IPS-18c (cell line): ENCODE measurements around the gene FSTL5.
"Not testable (repeated sequence)": the region's sequence is repeated elsewhere in the genome, so short reads cannot be mapped to it uniquely, and the experiment has no call there.

Experiments used
- H3K4me3 ChIP-seq: 2 replicates; pipeline ENCODE4 v1.7.0; 2013; ENCODE audit warnings: low read depth, mild to moderate bottlenecking, low read length, moderate library complexity; ENCODE audit not compliant: insufficient read depth
- H3K9me3 ChIP-seq: one replicate; pipeline ENCODE4 v1.6.1; 2013; ENCODE audit warnings: mild to moderate bottlenecking, low read length, moderate library complexity; ENCODE audit not compliant: control insufficient read depth, insufficient read depth

FSTL5 gene

GRCh38 chr4:162116095-162116779 lies 47.6 kb downstream of the FSTL5 start:
- no peak overlapping the region for H3K4me3 ChIP-seq
- H3K9me3 ChIP-seq, result no peaks in the 10 kb centered on the region

- Histone ChIP-seq H3K9me3 (no peaks in the 10 kb centered on the region), H3K4me3 (no peak overlapping the region)
Measured at GRCh38 chr4:162115333-162115732, 48.5 kb downstream of the FSTL5 start.

- no peak overlapping the region for H3K4me3 ChIP-seq
- H3K9me3 ChIP-seq, result no peaks in the 10 kb centered on the region
Measured at GRCh38 chr4:162111078-162111477, 52.7 kb downstream of the FSTL5 start.

GRCh38 chr4:162104459-162105124 lies 59.2 kb downstream of the FSTL5 start:
- Histone ChIP-seq H3K9me3 (no peaks in the 10 kb centered on the region), H3K4me3 (no peak overlapping the region)

- not testable (repeated sequence) for H3K4me3 ChIP-seq, H3K9me3 ChIP-seq
Measured at GRCh38 chr4:162103908-162104307, 59.9 kb downstream of the FSTL5 start.

- Histone ChIP-seq H3K9me3 (no peaks in the 10 kb centered on the region), H3K4me3 (no peak overlapping the region)
Measured at GRCh38 chr4:162102713-162103112, 61.1 kb downstream of the FSTL5 start.

DNA sequence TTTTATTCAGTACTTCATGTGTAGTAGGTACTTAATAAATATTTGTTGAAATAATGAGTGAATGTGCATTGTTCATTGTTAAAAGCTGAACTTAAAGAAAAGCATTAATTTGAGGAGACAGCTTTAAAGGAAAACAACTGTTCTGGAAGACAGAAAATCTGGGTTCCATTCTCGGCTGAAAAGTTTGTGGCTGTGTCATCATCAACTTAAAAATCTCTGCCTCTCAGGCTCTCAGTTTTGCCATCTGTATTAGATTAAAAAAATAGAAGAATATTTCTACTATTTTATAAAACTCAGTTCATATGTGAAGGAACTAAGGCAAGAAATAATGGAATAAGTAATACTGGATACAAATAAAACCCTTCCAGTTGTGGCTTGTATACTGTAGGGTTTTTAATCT lies 62.5 kb downstream of the FSTL5 start:
- Histone ChIP-seq H3K4me3 (no peak overlapping the region), H3K9me3 (no peaks in the 10 kb centered on the region)

DNA sequence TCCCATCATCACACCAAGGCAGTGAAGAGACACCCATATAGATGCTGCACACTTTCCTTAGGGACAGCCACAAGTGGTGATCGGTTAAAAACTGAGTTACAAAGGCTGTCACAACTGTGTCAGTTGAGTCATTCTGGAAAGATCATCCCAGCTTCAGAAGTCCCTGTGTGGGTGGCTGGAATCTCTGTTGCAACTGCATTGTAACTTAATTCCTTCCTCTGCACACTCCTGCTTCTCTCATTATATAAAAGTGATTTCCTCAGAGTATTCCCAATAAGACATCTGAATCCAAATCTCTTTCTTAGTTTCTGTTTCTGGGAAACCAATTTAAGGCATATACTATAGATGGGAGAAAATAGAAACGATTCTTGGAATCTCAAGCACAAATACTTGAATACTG lies 88.1 kb downstream of the FSTL5 start:
- no peaks in the 10 kb centered on the region for H3K9me3 ChIP-seq
- no peak overlapping the region for H3K4me3 ChIP-seq

DNA sequence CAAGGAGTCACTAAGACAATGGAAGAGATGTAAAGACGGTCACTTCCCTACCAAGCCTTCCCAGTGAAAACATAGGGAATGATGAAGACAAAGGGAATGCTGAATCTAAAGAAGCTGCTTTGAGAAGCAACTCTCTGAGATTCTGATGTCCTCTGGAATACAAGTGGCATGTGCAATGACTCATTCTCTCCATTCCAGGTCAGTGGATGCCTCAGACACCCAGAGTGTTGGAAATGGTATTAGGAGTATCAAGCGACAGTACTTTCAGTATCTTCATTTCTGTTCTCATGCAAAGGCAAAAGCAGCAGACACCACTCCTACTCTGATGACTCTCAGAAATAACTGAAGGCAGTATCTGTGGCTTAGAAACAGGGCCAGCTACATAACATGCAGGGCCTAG lies 102.6 kb downstream of the FSTL5 start:
- Histone ChIP-seq H3K9me3 (no peaks in the 10 kb centered on the region), H3K4me3 (no peak overlapping the region)

- no peaks in the 10 kb centered on the region for H3K9me3 ChIP-seq
Measured at GRCh38 chr4:162059656-162060055, 104.1 kb downstream of the FSTL5 start.

DNA sequence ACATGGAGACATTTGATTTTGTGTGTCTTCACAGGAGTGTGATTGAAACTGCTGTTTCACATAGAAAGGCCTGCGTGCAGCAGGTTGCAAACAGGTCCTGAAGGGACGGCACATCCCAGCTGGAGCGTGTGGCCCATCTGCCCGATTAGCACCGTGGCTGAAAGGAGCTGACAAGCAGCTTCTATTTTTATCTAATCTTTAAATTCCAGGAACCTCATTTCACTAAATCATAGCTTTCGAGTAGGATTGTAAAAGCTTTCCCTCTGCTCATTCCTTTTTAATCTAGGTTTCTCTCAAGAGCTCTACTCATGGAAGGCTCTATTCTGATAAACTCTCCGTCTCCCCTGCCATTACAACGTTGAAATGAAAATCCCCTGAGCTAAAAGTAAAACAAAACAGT lies 106.8 kb downstream of the FSTL5 start:
- H3K4me3 ChIP-seq, result no peak overlapping the region
- H3K9me3 ChIP-seq, result no peaks in the 10 kb centered on the region

More at GRCh38 chr4:162059656-162060055, 104.1 kb downstream of the FSTL5 start:
- no peak overlapping the region for H3K4me3 ChIP-seq

DNA sequence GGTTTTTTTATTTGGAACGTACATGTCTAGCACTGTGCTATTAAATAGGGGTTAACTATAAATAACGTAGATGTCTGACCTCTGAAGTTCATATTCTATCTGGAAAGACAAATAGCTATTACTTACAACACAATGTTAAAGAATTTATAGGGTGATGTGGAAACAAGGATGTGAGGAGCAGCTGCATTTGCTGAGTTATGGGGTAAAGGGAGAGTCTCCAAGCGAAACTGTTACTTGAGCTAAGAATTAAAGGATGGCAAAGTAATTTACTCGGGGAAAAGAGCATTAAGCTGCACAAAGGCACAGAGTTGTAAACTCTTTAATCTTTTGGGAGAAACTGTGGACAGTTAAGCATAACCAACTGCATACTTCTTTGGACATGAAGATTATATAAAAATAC lies 117.7 kb downstream of the FSTL5 start:
- Histone ChIP-seq H3K4me3 (no peak overlapping the region), H3K9me3 (no peaks in the 10 kb centered on the region)

DNA sequence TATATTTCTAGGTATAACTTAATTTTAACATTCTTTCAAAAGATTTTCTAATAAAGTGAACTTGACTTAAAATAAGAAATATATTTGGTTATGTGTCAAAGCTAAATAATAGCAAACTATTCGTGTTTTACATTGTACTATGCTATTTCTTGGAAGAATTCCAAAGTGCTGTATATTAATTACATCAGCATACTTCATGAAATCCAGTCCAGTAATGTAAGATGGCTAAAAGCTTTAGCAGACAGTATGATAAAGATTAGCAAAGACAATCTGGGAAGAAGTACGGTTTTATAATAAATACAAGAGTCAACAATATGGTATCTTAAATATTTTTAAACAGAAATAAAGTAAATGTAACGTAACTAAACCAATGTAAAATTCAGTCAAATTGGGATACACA lies 125.7 kb downstream of the FSTL5 start:
- no peak overlapping the region for H3K4me3 ChIP-seq
- H3K9me3 ChIP-seq, result no peaks in the 10 kb centered on the region

DNA sequence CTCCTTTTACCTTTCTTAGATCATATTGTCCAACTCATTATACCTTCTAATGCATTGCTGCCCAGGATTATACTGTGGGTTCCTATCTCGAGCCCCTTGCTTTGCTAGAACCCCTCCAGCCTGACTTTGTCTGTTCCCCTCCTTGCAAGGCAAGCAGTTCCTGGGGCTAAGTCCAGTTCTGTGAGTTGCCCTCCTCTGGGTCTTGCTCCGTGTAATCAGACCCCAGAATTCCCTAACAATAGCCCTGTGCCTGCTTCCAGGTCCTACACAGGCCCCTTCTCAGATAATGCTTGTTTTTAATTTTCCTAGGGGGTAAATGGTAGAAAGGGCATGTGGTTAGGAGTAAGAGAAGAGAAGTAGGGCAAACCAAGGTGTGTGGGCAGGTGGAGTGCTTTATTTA lies 145.9 kb downstream of the FSTL5 start:
- no peak overlapping the region for H3K4me3 ChIP-seq
- H3K9me3 ChIP-seq, result no peaks in the 10 kb centered on the region

DNA sequence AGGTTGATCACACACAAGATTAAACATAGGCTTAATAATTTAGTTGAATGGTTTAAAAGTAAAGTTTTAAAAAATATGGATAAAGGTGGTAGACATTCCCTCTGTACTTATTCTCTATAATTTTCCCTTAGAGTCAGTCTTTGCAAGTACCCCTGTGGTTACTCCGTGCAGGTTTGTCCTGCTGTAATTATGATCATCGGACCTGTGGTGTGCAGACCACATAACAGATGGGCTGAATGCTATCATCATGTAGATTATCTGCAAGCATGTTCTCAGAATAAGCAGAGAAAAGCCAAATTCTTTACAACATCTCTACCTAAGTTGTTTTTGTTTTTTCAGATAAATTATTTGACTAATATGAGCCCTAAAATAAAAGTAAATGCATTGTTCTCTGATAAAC lies 146.8 kb downstream of the FSTL5 start:
- no peaks in the 10 kb centered on the region for H3K9me3 ChIP-seq
- no peak overlapping the region for H3K4me3 ChIP-seq

- H3K9me3 ChIP-seq, result no peaks in the 10 kb centered on the region
- H3K4me3 ChIP-seq, result no peak overlapping the region
Measured at GRCh38 chr4:162016219-162016618, 147.6 kb downstream of the FSTL5 start.

DNA sequence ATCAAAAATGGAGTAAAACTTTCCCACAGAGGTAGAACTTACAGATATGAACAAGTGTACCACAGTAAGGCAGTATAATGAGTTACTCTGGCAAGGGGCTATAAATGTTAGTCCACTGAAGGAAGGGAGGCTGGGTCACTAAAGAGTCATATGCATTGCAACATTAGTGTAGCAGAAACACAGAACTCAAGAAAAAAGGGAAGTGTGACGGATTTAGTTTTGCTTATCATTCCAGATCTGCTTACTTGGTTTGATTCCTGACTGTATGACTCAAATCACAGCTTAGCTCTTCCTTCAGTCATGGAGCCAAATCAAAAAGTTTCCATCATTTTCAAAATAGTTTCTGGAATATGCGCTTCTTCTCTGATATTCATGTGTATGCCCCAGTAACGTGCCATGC lies 148.7 kb downstream of the FSTL5 start:
- H3K9me3 ChIP-seq, result no peaks in the 10 kb centered on the region
- H3K4me3 ChIP-seq, result no peak overlapping the region

GRCh38 chr4:162011089-162011488 lies 152.7 kb downstream of the FSTL5 start:
- no peaks in the 10 kb centered on the region for H3K9me3 ChIP-seq

GRCh38 chr4:162010362-162010761 lies 153.4 kb downstream of the FSTL5 start:
- Histone ChIP-seq H3K4me3 (no peak overlapping the region), H3K9me3 (no peaks in the 10 kb centered on the region)

More at GRCh38 chr4:162011089-162011488, 152.7 kb downstream of the FSTL5 start:
- H3K4me3 ChIP-seq, result no peak overlapping the region
